ENCODE results near the gene GBX2.

GBX2 gene

DNA sequence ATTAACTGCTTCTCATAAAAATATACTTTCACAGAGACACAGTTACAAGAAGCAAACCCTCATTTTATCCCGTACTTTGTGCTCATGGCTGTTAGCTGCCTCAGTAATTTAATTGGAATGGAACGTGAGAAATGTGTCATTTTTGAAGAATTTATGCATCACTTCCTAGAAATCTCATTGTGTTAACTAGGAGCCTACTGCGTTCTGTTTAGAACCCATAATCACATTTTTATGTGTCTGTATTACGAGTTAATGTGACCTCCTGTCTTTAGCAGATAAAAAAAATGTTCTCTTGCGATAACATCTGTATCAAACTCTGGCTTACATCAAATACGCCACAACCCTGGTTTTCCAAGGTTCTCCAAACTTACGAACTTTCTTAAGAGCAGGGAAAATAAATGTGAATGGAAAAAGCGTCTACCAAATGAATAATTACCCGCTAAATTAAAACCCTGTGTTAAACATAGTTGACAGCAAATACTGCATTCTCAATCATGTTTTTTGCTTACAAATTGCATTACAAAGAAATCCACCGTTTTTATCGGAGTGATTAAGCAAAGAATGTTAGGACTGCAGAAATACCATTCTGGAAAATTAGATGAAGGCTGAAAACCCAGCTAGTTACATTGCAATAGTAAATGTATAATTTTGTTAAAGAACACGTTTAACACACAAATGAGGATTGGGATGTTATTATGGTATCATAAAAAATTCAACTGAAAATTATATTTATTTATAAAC is 12.1 kb upstream of the GBX2 start:
- DNase-seq = no peak

DNA sequence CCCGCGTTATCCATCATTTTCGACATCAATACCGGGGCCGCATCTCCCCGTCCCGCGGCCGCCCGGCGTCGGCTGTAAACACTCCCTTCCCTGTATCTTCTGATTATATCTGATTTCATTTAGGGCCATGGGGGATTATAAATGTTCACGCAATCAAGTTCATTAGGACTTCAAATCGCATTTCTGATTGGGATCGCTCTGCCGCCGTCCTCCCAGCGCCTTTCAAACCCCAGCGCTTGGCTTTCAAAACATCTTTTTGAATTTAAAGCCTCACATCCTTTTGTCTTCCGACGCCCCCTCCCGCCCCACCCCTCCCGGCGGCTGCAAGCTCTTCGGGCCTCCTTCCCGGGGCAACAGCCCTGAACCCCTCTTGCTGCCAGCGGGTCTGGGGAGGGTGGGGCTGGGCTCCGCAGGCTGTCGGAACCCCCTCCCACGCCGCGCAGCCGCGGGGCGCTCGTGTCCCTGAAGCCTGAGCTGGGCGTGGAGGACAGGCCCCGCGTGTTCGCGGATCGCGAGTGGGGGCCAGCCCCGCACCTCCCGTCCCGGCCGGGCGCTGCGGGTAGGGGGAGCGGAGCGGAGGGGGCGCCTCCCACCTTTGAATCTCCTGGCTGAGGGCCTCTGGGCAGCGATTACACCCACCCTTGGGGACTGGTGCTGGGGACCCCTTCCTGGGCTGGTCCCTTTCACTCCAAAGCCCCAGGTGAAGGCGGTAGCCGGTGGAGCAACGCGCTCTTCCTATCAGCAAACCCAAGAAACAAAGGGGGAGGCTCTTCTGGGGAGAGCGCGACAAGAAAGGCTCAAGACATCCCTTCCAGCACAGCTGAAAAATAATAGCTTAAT is 11.3 kb upstream of the GBX2 start:
- DNase-seq = no peak

DNA sequence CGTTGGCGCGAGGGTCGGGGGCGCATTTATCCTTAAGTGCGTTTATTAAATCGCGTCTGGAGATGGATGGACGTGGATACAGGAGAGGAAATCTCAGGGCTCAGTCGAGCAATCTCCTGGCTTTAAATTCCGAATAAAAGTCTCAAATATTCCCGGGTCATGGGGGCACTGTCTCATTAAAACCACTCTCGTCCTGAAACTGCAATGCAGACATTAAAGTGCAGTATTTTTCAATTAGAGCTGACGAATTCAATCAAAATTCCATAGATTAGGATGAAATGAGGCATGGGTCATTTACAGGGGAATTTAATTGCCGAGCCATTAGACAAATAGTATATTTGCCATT is 10.7 kb upstream of the GBX2 start:
- DNase-seq = no peak

DNA sequence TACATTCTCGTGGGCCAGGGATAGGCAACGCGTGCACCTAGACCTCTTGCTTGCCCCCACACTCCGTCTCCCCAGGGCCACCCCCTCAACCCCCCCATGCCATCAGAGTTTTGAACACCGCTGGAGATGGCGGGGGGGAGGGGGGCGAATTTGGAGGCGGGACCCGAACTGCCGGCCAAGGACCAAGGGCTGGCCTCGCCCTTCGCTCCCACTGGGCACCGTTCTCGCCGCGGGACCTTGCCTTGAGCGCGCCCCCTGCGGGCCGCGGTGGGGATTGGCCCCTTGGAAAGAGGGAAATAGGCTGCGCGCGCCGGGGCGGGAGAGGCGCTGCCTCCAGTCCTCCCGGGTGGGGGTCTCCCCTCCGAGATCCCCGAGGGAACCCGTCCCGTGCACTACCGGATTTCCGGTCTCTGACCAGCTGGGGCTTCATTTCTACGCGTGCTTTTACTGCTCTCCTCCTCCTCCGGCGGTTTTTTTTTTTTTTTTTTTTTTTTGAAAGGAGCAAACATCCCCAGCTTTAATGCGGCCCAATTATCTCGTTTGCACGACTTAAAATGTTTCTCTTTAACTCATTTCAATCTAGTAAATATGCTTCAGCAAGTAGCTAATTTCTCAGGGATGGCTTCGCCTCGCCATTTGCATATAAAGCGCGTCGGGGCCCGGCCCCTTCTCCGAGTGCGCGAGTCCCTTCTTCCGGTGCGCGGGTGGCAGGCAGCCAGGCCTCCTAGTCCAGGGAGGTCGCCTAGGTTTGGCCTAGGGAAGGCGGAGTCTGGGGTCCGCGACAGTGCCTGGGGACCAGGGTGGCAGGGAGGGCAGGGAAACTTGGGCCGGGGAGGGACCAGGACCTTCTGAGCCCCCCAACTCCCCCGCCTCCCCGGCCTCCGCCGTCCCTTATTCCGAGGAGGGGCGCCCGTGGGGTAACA is 10.0 kb upstream of the GBX2 start:
- DNase-seq = no peak

DNA sequence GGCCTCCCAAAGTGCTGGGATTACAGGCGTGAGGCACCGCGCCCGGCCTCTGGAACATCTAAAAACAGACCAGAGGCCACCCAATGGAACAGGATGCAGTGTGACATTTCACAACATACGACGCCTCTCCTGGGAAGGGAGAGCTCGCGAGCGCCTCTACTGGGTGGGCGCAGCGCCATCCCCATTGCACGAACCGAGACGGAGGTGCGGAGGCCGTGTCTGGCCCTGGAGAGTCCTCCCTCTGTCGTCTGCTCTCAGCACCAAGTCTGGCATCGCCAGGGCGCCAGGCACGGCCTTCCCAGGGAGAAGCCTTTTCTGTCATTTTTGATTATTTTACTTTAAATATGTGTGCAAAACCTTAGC is 9.4 kb upstream of the GBX2 start:
- DNase-seq = no peak

DNA sequence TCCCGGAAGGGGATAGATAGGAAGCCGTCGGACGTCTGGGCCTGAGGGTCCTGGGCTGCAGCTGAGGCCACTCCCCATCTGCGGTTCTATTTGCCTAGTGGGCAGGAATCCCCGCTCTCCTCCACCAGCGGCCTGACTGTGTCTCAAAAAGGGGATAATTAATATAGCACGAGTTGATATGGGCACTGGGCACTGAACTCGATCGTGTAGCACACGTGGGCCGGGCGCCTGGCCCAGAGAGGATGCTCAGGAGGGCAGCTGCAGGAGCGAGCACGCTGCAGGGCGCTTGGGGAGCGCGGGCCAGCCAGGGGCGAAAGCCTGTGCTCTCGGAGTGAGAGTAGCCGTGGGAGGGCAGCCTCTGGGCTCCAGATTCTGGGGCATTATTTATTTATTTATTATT is 8.8 kb upstream of the GBX2 start:
- DNase-seq = no peak

DNA sequence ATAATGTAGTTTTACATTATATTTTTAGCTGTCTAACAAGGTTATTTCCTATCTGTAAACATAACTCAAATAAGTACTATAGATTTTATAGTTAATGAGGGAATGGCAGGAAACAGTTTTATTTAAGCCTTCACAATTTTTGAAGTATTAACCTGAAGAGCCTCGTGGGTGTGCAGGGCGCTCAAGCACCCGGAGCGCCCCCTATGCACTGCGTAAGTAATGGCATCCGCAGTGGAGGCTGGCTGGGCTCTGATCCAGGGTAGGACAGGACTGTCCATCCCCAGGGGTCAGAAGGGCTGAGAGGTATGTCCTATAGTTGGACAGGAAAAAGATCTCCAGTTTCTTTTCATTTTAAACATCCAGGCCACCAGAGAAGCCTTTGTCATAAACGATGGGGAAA is 8.2 kb upstream of the GBX2 start:
- DNase-seq = no peak

DNA sequence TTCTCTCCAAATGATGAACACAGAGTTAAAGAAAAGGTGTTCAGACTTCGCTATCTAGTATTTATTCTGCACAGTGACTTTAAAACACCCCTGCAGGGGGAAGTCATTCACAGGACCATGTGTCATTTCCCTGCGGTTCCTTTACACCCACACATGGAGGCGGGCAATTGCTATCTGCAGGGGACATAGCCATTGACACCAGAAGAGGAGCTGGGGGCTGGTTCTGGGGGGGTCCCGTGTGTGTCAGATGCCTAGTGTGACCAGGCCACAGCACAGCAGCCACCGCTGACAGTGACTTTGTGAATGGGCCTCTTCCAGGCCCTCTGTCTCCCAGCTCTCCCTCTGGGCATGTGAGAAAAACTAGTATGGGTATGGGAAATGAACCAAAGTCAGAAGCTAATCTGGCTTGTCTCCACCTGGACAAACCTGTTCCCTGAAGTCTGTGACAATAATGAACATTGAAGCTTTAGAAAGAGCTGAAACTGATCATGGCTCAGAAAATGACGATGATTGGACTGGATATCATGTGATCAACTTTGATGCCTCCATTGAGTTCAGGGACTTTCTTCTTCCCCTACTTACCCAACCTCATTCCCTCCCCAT is 7.5 kb upstream of the GBX2 start:
- no peak for DNase-seq

DNA sequence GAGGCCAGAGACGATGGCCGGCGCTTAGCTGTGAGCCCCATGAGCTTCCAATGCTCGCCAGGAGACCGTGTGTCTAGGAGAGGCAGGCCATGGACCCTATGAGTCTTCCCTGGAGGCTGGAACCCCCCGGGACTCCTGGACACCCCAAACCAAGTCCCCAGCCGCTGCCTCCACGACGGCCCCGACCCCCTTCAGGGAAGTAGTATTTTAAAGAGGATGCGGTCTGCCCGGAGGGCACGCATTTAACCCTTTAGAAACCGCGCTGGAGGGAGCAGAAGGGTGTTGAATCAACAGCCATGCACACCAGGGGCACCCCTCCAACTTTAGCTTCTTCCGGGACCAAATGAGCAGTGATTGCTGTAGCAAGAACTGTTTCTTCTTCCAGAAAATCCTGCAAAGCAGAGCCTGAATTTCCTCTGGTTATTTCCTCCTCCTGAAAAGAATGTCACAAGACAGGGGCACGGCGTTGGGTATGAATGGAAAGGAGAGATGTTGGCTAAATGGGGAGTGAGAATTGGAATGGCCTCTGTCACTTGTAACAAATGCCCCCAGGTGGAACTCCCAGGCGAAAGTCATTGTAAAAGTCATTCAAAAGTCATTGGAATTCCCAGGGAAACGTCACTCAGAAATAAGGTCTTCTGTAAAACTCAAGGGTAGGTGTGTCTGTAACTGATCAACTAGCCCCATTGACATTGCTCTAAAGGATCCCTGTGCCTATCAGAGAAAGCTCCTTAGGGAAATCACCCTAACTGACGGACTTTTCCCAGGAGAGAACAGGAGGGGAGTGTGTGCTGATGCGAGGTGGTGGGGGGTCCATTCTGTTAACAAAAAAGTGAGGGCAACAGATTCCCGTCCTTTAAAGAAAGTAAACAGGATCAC is 5.8 kb upstream of the GBX2 start:
- DNase-seq = no peak

DNA sequence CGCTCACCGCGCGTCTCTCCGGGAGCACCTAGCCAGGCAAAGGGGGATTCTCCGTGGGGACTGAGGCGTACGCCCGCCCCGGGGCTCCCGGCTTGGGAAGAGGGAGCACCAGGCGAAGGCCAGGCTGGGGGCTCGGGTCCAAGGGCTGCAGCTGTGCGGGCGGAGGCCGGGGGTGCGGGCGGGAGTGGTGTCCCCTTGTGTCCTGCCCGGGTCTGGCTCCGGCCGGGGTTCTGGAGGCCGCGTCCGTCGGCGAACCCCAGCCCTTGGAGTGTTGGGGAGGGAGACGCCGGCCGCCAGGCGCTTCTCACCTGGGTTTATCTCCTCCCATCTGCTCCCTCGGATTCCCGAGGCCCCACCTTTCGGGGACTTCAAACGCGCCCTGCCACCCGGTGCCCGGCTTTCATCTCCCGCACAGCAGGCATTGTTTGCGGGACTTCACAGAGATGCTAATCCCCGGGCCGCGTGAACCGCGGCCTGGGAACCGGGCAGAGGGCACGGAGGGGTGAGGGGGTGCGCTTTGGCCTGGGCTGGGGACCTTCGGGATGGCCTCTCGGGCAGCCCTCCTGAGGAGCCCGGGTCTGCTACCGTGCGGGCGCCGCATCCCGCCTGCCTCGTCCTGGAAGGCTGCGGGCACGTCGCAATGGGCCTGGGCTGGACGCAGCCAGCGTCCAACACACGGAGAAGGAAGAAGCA is 5.0 kb upstream of the GBX2 start:
- DNase-seq = no peak

DNA sequence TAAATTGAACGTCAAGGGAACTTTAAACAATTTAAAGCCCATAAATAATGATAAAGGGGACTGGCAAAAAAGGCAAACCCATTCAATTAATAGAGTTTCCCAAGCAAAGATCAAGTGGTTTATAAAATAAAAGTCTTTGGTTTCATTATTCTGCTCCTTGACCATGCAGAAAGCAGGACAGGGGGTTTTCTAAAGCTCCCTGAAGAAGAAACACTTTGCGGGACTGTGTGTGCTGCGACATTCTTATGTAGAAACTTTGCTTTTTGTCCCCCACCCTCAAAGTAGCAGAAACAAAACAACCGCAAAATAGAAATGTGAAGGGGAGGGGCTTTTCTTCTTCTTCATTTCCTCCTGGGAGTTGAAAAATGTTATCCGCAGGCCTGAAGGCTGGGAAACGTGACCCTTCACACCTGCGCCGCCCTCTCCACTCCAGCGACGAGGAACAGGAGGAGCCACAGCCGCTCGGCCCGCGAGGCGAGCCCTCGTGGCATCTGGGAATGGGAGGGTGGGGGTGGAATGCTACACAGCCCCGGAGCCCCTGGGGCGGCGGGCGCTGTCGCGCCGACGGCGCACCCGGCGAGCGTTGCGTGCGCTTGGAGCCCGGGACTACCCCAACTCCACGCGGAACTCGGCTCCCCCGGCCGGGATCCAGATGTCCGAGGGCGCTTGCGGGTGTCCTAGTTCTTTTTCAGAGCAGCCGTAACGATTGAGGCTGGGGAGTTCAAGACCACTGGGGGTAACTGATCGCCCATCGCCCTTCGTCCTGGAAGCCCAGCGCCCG is 4.3 kb upstream of the GBX2 start:
- no peak for DNase-seq

DNA sequence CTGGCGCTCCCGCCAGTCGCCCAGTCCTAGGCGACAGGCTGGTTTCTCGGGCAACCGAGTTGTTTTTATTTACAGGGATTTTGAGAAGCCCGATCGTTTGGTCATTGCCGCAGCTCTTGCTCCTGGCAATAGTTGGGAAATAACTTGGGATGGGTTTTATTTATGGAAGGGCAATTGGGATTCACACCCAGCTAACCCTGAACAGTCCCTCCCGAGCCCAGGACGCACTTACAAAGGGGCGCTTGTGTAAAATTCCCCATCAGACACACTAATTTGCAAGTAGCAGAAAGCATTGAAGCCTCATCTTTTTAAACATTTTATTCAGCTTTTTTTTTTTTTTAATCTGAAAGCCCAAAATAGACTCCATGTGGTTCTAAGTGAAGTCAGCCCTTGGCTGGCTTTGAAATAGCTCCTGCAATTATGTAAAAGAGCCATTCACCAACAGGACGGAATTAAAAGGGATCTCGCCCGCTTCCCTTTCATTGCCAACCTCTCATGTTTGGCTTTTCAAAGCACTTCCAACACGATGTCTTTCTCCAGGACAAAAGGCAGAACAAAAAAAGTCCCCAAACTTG is 3.6 kb upstream of the GBX2 start:
- DNase-seq = no peak

DNA sequence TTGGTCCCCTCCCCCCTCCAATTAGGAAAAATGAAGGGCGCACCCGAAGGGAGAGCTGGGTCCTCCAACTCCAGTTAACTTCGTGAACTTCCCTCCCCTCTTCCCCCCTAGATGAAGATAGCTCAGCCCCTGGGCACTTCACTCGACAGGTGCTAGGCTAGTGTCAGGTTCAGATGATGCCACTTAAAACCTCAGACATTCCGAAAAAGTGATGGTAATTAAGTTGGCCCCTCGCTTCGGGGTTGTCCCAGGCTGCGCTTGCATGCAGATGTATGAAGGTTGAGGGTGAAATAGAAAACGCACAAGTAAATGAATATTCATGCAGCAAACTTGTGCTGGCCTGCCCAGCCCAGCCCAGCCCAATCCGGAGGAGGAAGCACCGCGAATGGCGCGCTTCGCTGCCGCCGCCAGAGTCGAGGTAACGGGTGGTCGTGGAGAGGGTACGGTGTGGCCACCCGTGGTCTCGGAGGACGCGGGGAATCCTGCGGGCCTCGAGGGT is 3.0 kb upstream of the GBX2 start:
- DNase-seq = no peak

DNA sequence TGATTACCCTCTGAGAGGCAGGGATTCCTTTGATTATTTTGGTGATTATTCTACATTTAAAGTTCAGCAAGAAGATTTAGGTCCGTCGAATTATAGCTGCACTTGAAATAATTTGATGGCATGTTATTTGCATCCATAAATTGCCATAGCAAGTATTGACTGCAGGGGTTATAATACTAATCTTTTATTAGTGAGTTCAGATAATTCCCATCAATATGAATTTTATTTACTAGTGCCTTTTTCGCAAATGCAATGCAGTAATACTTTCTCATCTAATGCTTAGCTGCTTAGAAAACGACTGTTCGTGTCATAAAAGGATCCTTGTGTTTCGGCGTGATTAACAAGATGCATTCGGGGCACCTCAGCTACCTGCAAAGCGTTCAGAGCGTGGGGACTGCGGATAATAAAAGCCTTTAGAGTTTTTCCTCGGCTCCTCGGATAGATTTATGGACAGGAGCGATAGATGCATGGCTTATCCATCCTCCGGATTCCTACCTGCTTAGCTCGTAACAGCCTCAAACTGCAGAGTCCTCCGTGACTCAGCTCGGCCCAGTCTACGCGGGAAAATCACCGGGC is 2.5 kb upstream of the GBX2 start:
- DNase-seq = no peak

DNA sequence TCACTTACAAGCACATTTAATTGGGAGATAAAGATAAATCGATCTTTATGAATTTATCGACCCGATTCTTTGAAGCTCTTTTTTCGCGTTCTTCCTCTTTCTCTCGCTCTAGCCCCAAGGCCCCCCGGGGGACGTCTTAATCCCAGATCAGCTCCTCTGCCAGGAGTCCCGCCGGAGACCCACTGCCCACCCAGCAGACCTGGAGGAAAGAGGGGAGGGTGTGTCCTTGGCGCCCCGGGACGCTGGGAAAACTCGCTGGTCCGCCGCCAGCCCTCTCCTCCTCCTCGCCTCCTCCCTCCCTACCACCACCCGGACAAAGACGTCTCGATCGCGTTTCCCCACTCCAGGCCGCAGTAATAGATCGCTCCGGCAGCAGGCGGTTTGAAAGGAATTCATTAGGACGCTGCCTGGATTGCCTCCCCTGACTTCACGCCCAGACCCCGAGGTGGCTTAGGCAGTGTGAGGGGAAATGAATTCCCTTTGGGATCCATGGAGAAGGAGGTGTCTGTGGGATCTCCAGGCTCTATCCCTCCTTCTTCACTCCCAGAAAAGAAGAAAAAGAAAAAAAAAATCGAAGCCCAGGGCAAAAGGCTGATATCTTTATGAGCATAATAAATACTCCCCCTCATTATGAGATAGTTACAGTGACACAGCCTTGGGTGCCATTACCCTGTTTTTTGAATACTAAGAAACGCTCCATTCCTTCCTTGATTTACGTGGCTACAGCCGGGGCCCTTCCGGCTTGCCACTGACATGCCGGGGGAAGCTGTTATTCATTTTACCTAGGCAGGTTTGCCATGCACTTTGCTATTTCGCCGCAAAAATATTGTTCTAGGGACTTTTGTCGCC is 1.8 kb upstream of the GBX2 start:
- DNase-seq = no peak

DNA sequence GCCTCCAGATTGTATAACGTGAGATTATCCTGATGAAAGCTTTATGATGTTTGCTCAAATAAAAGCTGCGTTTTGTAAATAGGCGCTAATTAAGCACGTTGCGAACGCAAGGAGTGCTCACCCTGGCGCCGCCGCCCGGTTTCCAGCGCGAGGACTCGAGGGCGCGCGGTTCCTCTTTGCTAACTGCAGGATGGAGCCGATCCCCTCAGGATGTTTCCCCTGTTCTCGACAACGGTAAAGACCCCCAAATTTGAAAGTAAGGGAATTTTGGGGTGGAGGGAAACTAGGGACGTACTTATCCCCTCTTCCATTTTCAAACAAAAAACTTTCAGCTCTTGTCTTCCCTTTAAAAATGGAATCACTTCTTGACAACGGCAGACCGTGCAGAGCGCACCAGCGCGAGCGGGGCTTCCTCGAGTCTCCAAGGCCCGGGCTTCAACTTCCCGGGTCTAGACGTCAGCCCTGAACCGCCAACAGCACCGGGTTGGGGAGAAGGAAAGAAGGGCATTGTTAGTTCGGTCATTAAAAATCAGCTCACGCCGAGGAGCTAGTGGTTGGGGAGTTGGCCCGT is 1.1 kb upstream of the GBX2 start:
- no peak for DNase-seq

DNA sequence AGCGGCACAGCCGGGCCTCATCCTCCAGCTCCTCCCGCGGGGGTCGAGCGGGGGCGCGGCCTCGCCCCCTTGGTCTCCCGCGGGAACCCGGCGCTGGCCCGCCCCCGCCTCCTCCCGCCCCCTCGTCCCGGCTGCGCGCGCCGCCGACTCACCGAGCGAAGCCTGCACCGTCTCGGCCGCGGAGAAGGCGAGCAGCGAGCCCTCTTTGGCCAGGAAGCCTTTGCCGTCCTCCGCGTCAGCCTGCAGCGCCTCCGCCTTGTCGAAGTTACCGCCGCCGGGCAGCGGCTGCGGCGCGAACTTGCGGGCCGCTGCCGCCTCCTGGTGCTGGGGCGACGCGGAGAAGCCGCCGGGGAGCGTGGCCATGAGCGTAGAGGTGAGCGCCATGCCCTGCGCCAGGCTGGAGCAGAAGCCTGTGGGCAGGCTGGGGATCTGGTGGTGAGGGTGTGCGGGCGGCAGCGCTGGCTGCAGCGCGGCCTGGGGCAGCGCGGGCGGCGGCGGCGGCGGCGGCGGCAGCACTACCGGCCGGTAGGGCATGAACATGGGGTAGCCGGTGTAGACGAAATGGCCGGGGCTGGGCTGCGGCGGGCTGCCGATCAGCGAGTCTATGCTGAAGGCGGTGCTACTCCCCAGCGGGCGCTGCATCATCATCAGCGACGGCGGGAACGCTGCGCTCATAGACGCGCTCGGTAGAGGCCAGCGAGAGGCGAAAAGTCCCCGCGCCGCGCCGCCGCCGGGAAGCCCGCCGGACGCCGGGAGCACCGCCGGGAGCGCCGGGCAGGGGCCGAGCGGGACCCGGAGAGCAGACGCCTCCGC is 683 bp downstream of the GBX2 start:
- no peak for DNase-seq
